Measurements from ENCODE around the gene CHID1. TPM values are rescaled to one million over a fixed set of nuclear protein-coding genes. Genes with fewer than 3 reads are reported as not detected.

Gene CHID1
- total RNA-seq, 2 experiments from 2014 or later = 30.6 to 71.1 TPM

DNA sequence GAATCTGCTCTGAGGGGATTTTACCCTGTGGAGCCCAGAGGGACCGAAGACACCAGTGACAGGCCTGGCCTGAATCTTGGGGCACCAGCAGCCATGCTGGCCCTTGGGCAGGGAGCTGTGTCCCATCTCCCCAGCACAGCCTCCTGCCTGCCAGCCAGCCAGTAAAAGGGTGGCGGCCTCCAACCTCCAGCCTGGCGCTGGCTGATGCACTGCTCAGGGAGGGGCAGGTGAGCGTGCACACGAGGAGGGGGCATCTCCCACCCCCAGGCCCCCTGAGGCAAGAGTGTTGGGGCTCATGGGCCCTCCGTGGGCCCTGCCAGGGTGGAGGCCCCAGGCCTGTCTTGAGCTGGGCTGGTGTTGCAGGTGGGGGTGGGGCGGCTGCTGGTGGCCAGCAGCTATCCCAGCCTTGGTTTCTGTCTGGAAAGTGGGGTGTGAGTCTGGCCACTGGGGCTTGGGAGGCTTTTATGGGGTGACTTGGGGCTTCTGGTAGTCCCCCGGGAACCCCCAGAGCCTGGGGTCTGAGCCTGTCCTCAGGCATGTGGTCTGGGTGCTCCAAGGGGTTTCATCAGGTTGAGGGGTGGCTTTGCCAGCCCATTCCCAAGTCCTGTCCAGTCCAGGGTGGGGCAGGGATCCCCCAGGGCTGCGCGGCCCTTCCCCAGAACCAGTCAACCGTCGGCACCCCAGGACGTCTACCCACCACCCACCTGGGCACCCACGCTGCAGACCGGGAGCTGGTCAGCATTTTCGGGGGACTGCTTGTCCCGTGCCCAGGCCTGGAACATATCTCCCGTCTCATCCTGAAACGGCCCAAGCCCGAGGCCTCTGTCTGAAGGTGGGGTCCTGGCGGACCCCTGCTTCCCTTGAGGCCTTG is 50.1 kb downstream of the CHID1 start:
- Histone ChIP-seq H3K79me2 (ENCODE audit: insufficient read depth, low read depth, low read length) (no peaks in the 10 kb centered on the region), H3K9me2 (ENCODE audit: insufficient read depth, low read length) (no peaks in the 10 kb centered on the region), H3K4me2 (ENCODE audit: low read length) (no peak overlapping the region), H4K20me1 (ENCODE audit: insufficient read depth, low read length) (no peaks in the 10 kb centered on the region), H2AFZ (ENCODE audit: low read length) (no peak overlapping the region), H3K36me3 (ENCODE audit: insufficient read depth, low read length) (no peaks in the 10 kb centered on the region), H3K27ac (ENCODE audit: low read depth, low read length, poor library complexity, severe bottlenecking) (no peak overlapping the region), H3K4me3 (ENCODE audit: low read depth, low read length, poor library complexity, severe bottlenecking) (no peak overlapping the region), H3K9me3 (ENCODE audit: low read length) (no peaks in the 10 kb centered on the region), H3K4me1 (ENCODE audit: insufficient read depth, low read length, poor library complexity, severe bottlenecking) (peaks cover 5% of the 10 kb centered on the region)
- no peak for TF ChIP-seq EZH2phosphoT487 (IDR thresholded peaks at IDR 0.05; ENCODE audit: borderline replicate concordance, low read depth, low read length)
- TF ChIP-seq, protein P1, sequence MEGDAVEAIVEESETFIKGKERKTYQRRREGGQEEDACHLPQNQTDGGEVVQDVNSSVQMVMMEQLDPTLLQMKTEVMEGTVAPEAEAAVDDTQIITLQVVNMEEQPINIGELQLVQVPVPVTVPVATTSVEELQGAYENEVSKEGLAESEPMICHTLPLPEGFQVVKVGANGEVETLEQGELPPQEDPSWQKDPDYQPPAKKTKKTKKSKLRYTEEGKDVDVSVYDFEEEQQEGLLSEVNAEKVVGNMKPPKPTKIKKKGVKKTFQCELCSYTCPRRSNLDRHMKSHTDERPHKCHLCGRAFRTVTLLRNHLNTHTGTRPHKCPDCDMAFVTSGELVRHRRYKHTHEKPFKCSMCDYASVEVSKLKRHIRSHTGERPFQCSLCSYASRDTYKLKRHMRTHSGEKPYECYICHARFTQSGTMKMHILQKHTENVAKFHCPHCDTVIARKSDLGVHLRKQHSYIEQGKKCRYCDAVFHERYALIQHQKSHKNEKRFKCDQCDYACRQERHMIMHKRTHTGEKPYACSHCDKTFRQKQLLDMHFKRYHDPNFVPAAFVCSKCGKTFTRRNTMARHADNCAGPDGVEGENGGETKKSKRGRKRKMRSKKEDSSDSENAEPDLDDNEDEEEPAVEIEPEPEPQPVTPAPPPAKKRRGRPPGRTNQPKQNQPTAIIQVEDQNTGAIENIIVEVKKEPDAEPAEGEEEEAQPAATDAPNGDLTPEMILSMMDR (conservative IDR thresholded peaks at IDR 0.05; ENCODE audit: low read length) = no peak
- POLR2A ChIA-PET = no interaction called here
- CTCF ChIA-PET (ENCODE audit: unreplicated experiment) = no interaction called here
- BruUV-seq (replicated peaks) = no TSS peak
- intact Hi-C loops (cut with micrococcal nuclease; ENCODE audit: unreplicated experiment) = no loop called here
- DNase-seq (ENCODE audit: low spot score) = no peak

DNA sequence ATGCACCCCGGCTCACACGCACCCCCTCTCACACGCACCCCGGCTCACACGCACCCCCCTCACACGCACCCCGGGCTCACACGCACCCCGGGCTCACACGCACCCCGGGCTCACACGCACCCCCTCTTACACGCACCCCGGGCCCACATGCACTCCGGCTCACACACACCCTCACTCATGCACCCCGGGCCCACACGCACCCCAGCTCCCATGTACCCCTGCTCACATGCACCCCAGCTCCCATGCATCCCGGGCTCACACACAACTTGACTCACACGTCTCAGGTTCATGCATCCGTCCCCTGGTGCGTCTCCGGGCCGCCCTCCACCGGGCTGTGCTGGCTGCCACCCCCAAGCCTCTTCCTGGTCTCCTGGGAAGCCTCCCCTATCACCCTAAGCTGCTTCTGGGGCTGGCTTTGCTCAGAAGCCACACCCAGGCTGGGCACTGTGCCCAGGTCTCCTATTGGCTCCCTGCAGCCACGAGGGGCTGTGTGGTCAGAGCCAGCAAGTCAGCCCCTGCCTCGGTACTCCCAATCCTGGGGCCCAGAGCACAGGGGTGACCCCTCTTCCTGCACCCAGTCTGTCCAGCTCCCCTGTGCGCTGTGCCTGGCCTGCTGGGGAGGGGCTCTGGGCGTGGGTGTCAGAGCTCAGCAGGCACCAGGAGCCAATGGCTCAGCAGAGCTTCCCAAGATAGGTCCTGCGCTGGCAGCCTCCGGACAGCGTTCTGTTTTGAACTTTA is 51.0 kb downstream of the CHID1 start:
- H3K36me3 ChIP-seq (ENCODE audit: insufficient read depth, low read length) = no peaks in the 10 kb centered on the region
- no peaks in the 10 kb centered on the region for H3K9me3 ChIP-seq (ENCODE audit: low read length)
- POLR2A ChIA-PET = no interaction called here
- BruUV-seq (replicated peaks) = no TSS peak
- H2AFZ ChIP-seq (ENCODE audit: low read length) = no peak overlapping the region
- no peak overlapping the region for H3K27ac ChIP-seq (ENCODE audit: low read depth, low read length, poor library complexity, severe bottlenecking)
- H3K4me1 ChIP-seq (ENCODE audit: insufficient read depth, low read length, poor library complexity, severe bottlenecking) = peaks cover 5% of the 10 kb centered on the region
- intact Hi-C loops (cut with micrococcal nuclease; ENCODE audit: unreplicated experiment) = no loop called here
- H3K79me2 ChIP-seq (ENCODE audit: insufficient read depth, low read depth, low read length) = no peaks in the 10 kb centered on the region
- no peak for DNase-seq (ENCODE audit: low spot score)
- no peaks in the 10 kb centered on the region for H4K20me1 ChIP-seq (ENCODE audit: insufficient read depth, low read length)
- CTCF ChIA-PET (ENCODE audit: unreplicated experiment) = no interaction called here
- no peak overlapping the region for H3K4me3 ChIP-seq (ENCODE audit: low read depth, low read length, poor library complexity, severe bottlenecking)
- H3K9me2 ChIP-seq (ENCODE audit: insufficient read depth, low read length) = no peaks in the 10 kb centered on the region
- no peak overlapping the region for H3K4me2 ChIP-seq (ENCODE audit: low read length)
- TF ChIP-seq, protein P1 (conservative IDR thresholded peaks at IDR 0.05; ENCODE audit: low read length) = no peak
- no peak for TF ChIP-seq EZH2phosphoT487 (IDR thresholded peaks at IDR 0.05; ENCODE audit: borderline replicate concordance, low read depth, low read length)

All from OCI-LY7 (cell line).